Measurements from ENCODE around the gene C1QB. TPM values are rescaled to one million over a fixed set of nuclear protein-coding genes. Genes with fewer than 3 reads are reported as not detected.

C1QB gene, protein sequence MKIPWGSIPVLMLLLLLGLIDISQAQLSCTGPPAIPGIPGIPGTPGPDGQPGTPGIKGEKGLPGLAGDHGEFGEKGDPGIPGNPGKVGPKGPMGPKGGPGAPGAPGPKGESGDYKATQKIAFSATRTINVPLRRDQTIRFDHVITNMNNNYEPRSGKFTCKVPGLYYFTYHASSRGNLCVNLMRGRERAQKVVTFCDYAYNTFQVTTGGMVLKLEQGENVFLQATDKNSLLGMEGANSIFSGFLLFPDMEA
- not detected in 2 replicates for total RNA-seq (ENCODE audit: low replicate concordance)

- H3K4me3 ChIP-seq (ENCODE audit: low read depth, low read length) = no peak within 1 kb of the TSS
- TF ChIP-seq, protein P1, sequence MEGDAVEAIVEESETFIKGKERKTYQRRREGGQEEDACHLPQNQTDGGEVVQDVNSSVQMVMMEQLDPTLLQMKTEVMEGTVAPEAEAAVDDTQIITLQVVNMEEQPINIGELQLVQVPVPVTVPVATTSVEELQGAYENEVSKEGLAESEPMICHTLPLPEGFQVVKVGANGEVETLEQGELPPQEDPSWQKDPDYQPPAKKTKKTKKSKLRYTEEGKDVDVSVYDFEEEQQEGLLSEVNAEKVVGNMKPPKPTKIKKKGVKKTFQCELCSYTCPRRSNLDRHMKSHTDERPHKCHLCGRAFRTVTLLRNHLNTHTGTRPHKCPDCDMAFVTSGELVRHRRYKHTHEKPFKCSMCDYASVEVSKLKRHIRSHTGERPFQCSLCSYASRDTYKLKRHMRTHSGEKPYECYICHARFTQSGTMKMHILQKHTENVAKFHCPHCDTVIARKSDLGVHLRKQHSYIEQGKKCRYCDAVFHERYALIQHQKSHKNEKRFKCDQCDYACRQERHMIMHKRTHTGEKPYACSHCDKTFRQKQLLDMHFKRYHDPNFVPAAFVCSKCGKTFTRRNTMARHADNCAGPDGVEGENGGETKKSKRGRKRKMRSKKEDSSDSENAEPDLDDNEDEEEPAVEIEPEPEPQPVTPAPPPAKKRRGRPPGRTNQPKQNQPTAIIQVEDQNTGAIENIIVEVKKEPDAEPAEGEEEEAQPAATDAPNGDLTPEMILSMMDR (IDR thresholded peaks at IDR 0.05; ENCODE audit: insufficient read depth, low read length) = no peak
- DNase-seq (ENCODE audit: low read depth) = no peak
Measured at GRCh38 chr1:22652881-22653316, at the start of gene C1QB. TSS of gene C1QB (plus strand) at chr1:22653236. CDS start at chr1:22659463, 6,227 bp downstream.

DNA sequence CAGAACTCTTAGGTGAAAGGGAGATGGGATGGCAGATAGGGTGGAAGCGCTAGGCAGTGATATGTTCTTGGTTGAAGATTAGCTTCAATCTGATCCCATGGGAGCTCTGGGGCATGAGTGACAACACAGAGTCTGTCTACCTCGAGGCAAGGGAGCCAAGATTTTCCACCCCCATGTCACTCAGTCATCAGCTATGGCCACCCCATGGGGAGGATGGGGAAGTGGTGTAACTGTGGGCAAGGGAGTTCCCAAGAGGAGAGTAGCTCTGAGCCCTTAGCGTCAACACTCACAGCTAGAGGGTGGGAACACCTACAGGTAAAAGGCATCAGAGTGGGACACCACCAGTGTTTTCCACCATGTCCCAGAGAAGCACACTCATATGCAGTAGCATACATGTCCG lies 46.9 kb upstream of the C1QB start:
- no peak for DNase-seq (ENCODE audit: low read depth)
- H3K4me3 ChIP-seq (ENCODE audit: low read depth, low read length) = no peak overlapping the region
- TF ChIP-seq, protein P1 (IDR thresholded peaks at IDR 0.05; ENCODE audit: insufficient read depth, low read length) = no peak

- TF ChIP-seq, protein P1 (IDR thresholded peaks at IDR 0.05; ENCODE audit: insufficient read depth, low read length) = no peak
- no peak for DNase-seq (ENCODE audit: low read depth)
- H3K4me3 ChIP-seq (ENCODE audit: low read depth, low read length) = no peak overlapping the region
Measured at GRCh38 chr1:22607154-22607553, 45.9 kb upstream of the C1QB start.

- no peak overlapping the region for H3K4me3 ChIP-seq (ENCODE audit: low read depth, low read length)
- DNase-seq (ENCODE audit: low read depth) = no peak
- TF ChIP-seq, protein P1 (IDR thresholded peaks at IDR 0.05; ENCODE audit: insufficient read depth, low read length) = no peak
Measured at GRCh38 chr1:22608361-22608760, 44.7 kb upstream of the C1QB start.

- H3K4me3 ChIP-seq (ENCODE audit: low read depth, low read length) = no peak overlapping the region
- TF ChIP-seq, protein P1 (IDR thresholded peaks at IDR 0.05; ENCODE audit: insufficient read depth, low read length) = no peak
- DNase-seq (ENCODE audit: low read depth) = no peak
Measured at GRCh38 chr1:22609291-22609690, 43.7 kb upstream of the C1QB start.

DNA sequence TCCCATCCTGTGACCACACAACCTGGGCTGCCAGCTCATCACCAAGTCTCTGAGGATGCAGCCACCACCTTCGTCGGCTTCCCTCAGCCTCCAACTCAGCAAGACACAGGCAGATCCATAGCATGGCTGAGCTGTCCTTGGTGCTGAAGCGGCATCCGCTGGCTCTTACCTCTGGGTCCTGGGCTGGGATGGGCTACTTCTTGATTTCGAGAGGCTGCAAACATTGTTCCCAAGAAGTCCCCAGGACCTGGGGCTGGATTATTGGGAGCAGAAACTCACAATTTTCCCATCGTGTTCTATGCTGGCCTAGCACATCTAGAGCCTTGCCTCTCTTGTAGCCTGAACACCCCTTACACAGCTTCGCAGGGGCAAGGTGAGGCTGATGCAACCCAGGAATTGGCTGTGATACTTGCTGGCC lies 41.5 kb upstream of the C1QB start:
- no peak overlapping the region for H3K4me3 ChIP-seq (ENCODE audit: low read depth, low read length)
- peak; percentile 65 for DNase-seq (ENCODE audit: low read depth)
- TF ChIP-seq, protein P1 (IDR thresholded peaks at IDR 0.05; ENCODE audit: insufficient read depth, low read length) = no peak
